ENCODE data around the gene ROCK2.

Gene ROCK2

GRCh38 chr2:11305958-11306357 is 38.5 kb downstream of the ROCK2 start:
- in situ Hi-C loops (cut with MboI; ENCODE audit: low pct_unique_long_range_greater_than_20kb, low sequenced_read_pairs, unreplicated experiment) = no loop called here
- DNase-seq (ENCODE audit: low spot score) = no peak
- no peak for TF ChIP-seq CTCF (IDR thresholded peaks at IDR 0.05; ENCODE audit: extremely low read depth, insufficient read depth, missing control alignments)

DNA sequence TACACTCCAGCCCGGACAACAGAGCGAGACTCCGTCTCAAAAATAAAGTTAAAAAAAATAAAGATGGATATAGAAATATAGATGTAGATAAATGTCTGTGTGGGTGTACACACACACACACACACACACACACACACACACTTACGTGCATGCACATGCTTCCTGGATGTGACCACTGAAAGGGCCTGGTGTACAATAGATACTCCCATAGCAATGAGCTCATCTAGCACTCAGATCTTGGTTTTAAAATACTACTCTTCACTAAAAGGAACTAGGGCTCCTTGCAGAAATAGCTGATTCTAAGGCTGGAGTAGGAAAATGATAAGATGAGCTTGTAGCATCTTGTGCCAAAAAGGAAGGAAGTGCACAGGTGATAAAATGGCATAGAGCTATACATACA is 39.1 kb downstream of the ROCK2 start:
- no peak for TF ChIP-seq CTCF (IDR thresholded peaks at IDR 0.05; ENCODE audit: extremely low read depth, insufficient read depth, missing control alignments)
- in situ Hi-C loops (cut with MboI; ENCODE audit: low pct_unique_long_range_greater_than_20kb, low sequenced_read_pairs, unreplicated experiment) = no loop called here
- DNase-seq (ENCODE audit: low spot score) = no peak

GRCh38 chr2:11304476-11304875 is 40.0 kb downstream of the ROCK2 start:
- TF ChIP-seq CTCF (IDR thresholded peaks at IDR 0.05; ENCODE audit: extremely low read depth, insufficient read depth, missing control alignments) = no peak
- in situ Hi-C loops (cut with MboI; ENCODE audit: low pct_unique_long_range_greater_than_20kb, low sequenced_read_pairs, unreplicated experiment) = no loop called here
- DNase-seq (ENCODE audit: low spot score) = no peak

DNA sequence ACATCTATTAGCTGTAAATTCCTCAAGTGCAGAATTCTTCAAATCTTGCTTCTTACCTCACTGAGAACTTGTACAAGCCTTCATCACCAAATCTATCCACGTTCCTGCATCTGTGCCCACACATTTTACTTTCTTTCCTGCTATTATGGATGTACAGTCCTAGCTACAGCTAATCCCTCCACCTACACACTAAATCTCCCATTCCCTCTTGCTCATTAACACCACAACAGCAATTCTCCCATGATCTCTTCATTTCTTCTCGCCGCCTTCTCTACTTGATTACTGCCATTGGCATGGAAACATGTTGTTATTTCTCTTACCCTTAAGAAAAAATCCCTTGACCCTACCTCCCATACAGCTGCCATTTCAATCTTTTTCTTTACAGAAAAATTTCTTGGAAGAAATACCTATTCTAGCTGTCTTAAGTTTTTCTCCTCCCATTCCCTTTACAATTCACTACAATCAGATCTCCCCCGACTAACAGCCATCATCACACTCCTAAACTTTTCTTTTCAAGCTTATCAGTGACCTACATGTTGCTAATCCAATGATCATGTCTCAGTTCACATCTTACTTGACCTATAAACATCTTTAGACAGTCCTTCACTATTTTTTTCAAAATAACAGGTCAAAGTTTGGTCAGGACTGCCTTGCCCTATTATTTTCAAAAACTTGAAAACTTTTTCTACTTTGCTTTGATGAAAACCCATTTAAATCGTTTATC is 41.0 kb downstream of the ROCK2 start:
- DNase-seq (ENCODE audit: low spot score) = no peak
- in situ Hi-C loops (cut with MboI; ENCODE audit: low pct_unique_long_range_greater_than_20kb, low sequenced_read_pairs, unreplicated experiment) = no loop called here
- no peak for TF ChIP-seq CTCF (IDR thresholded peaks at IDR 0.05; ENCODE audit: extremely low read depth, insufficient read depth, missing control alignments)

DNA sequence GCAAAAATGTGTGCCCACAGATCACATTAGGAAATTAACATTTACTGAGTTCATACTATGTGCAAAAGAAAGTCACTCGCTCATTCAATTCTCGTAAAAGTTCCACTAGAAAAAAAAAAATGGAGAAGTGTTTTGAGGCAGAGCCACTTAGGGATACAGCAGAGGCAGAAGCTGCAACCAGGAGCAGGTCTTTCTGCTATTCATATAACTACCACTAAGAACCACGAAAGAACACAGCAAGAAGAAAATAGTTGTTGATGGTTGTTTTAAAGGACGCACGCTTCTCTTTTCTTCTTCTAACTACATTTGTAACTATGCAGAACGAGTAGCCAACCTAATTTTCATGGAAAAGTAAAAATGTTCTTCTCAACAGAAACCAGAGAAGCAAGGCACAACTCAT is 45.0 kb downstream of the ROCK2 start:
- in situ Hi-C loops (cut with MboI; ENCODE audit: low pct_unique_long_range_greater_than_20kb, low sequenced_read_pairs, unreplicated experiment) = no loop called here
- no peak for TF ChIP-seq CTCF (IDR thresholded peaks at IDR 0.05; ENCODE audit: extremely low read depth, insufficient read depth, missing control alignments)
- DNase-seq (ENCODE audit: low spot score) = no peak

DNA sequence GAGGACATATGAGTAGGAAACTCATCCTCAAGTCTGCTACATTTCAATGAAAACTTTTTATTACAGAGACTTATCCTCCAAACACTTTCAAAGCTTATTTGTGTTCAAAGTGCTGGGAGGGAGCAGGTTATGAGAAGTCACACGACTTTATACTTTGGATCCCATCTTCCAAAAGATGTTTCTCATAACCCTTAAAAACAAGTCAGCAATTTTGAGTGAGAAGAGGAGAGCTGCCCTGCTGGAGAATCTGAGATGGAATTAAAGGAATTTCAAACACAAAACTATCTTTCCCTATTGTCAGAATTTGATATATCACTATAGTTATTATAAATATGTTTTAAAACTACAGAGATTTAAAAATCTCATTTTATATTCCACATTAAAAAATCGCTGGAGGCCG is 45.8 kb downstream of the ROCK2 start:
- in situ Hi-C loops (cut with MboI; ENCODE audit: low pct_unique_long_range_greater_than_20kb, low sequenced_read_pairs, unreplicated experiment) = no loop called here
- no peak for DNase-seq (ENCODE audit: low spot score)
- no peak for TF ChIP-seq CTCF (IDR thresholded peaks at IDR 0.05; ENCODE audit: extremely low read depth, insufficient read depth, missing control alignments)
